ENCODE measurements around the gene HTT. TPM values are rescaled to one million over a fixed set of nuclear protein-coding genes. Genes with fewer than 3 reads are reported as not detected.

The HTT gene
- total and polyA plus RNA-seq, 2 of the 13 experiments (the other 11 are each of a cell fraction or from before 2014, with no cell fraction given): 17.5 to 19.5 TPM

DNA sequence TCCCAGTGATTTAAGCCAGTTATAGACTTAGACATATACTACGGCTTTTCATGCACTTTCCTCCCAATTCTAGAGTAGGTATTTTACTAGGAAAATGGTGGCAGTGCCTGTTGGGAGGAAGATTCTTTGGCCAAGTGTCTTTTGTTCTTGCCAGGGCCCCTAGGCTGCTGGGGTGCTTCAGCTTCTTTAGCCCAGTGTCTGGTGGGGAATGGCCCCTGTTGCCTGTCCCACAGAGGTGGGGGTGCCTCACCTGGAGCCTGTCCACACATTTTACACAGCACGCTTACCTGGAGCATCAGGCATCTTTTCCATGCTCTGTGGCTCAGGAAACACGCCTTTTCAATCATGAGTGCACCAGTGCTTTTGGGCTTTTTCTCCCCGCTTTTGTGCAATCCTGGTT is 141.3 kb downstream of the HTT start:
- TF ChIP-seq ARNTL (CRISPR knock-in tag; IDR thresholded peaks at IDR 0.05) (no peak), HMG20B (CRISPR knock-in tag; conservative IDR thresholded peaks at IDR 0.05) (no peak)
- in situ Hi-C loops (cut with HindIII; ENCODE audit: extremely low pct_ligation_motif_present, low pct_unique_long_range_greater_than_20kb): no loop called here
- no peak for ATAC-seq
- H3K4me1 ChIP-seq (ENCODE audit: insufficient read depth, low read length): peaks cover 15% of the 10 kb centered on the region
- WGBS (ENCODE audit: low lambda C conversion rate): 93% methylated on average over 4 of the region's 4 CpGs
- ChIA-PET POLR2A (no interaction called here), CTCF (ENCODE audit: low intra/inter-chr PET ratio, low total read pairs) (no interaction called here)
- H3K9ac ChIP-seq (ENCODE audit: insufficient read depth, low read depth, low read length): no peak overlapping the region
- intact Hi-C loops (cut with micrococcal nuclease; ENCODE audit: unreplicated experiment): no loop called here
- no peaks in the 10 kb centered on the region for H3K79me2 ChIP-seq (ENCODE audit: insufficient read depth, low read length)
- H3K27ac ChIP-seq (ENCODE audit: extremely low read length, insufficient read depth, low read length): no peak overlapping the region
- no peak overlapping the region for H3K4me2 ChIP-seq (ENCODE audit: low read depth, low read length)
- H2AFZ ChIP-seq (ENCODE audit: low read length): no peak overlapping the region
- FAIRE-seq: no peak
- no peaks in the 10 kb centered on the region for H3K27me3 ChIP-seq (ENCODE audit: control insufficient read depth in 1 of 2, insufficient read depth in 2 of 2, low read length in 2 of 2)
- H3K4me3 ChIP-seq (replicated peaks in 1 of 3; ENCODE audit: insufficient read depth in 1 of 3, low read depth in 2 of 3, low read length in 3 of 3): no peak overlapping the region
- BruUV-seq (replicated peaks): no TSS peak
- H4K20me1 ChIP-seq (ENCODE audit: insufficient read depth, low read length): no peaks in the 10 kb centered on the region
- H3K36me3 ChIP-seq (replicated peaks in 1 of 2; ENCODE audit: control insufficient read depth in 1 of 2, insufficient read depth in 2 of 2, low read length in 2 of 2): peaks cover 32 to 82% of the 10 kb centered on the region in 2 experiments
- H3K9me3 ChIP-seq (ENCODE audit: low read length): no peaks in the 10 kb centered on the region
- DNase-seq (ENCODE audit: low spot score): no peak

DNA sequence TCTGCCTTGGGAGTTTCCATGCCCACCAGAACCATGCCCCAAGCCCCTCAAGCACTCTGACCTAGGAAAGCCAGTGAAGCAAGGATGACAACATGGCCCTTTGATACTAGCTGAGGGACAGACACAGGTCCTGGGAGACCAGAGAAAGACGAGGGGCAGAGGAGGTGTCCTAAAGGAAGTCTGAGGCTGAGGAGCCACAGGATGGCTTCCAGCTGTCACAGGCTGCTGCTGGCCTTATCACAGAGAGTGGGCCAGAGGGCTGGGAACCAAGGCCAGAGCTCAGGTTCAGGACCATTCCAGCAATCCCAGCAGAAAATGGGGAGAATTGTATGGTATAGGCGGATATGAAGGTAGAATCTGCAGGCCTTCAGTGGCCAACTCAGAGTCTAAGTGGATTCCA is 142.8 kb downstream of the HTT start:
- Histone ChIP-seq H3K4me1 (ENCODE audit: insufficient read depth, low read length) (peaks cover 14% of the 10 kb centered on the region), H4K20me1 (ENCODE audit: insufficient read depth, low read length) (no peaks in the 10 kb centered on the region), H2AFZ (ENCODE audit: low read length) (no peak overlapping the region), H3K9me3 (ENCODE audit: low read length) (no peaks in the 10 kb centered on the region), H3K4me2 (ENCODE audit: low read depth, low read length) (no peak overlapping the region), H3K79me2 (ENCODE audit: insufficient read depth, low read length) (no peaks in the 10 kb centered on the region), H3K4me3 (replicated peaks in 1 of 3; ENCODE audit: insufficient read depth in 1 of 3, low read depth in 2 of 3, low read length in 3 of 3) (no peak overlapping the region), H3K9ac (ENCODE audit: insufficient read depth, low read depth, low read length) (no peak overlapping the region), H3K36me3 (replicated peaks in 1 of 2; ENCODE audit: control insufficient read depth in 1 of 2, insufficient read depth in 2 of 2, low read length in 2 of 2) (peaks cover 33 to 90% of the 10 kb centered on the region in 2 experiments), H3K27ac (ENCODE audit: extremely low read length, insufficient read depth, low read length) (no peak overlapping the region), H3K27me3 (ENCODE audit: control insufficient read depth in 1 of 2, insufficient read depth in 2 of 2, low read length in 2 of 2) (no peaks in the 10 kb centered on the region)
- in situ Hi-C loops (cut with HindIII; ENCODE audit: extremely low pct_ligation_motif_present, low pct_unique_long_range_greater_than_20kb) (no loop called here), intact Hi-C loops (cut with micrococcal nuclease; ENCODE audit: unreplicated experiment) (no loop called here)
- TF ChIP-seq GTF3A (CRISPR knock-in tag; conservative IDR thresholded peaks at IDR 0.05) (no peak), ZNF33B (CRISPR knock-in tag; IDR thresholded peaks at IDR 0.05) (no peak), SSRP1 (CRISPR knock-in tag; IDR thresholded peaks at IDR 0.05) (no peak), TSC22D2 (CRISPR knock-in tag; IDR thresholded peaks at IDR 0.05; ENCODE audit: borderline replicate concordance) (no peak), IKZF4 (CRISPR knock-in tag; IDR thresholded peaks at IDR 0.05; ENCODE audit: borderline replicate concordance, low read depth, not compliant biosample characterization) (no peak)
- TF ChIP-seq, protein P1, sequence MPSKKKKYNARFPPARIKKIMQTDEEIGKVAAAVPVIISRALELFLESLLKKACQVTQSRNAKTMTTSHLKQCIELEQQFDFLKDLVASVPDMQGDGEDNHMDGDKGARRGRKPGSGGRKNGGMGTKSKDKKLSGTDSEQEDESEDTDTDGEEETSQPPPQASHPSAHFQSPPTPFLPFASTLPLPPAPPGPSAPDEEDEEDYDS (CRISPR knock-in tag; IDR thresholded peaks at IDR 0.05): no peak
- TF ChIP-seq, protein P2, sequence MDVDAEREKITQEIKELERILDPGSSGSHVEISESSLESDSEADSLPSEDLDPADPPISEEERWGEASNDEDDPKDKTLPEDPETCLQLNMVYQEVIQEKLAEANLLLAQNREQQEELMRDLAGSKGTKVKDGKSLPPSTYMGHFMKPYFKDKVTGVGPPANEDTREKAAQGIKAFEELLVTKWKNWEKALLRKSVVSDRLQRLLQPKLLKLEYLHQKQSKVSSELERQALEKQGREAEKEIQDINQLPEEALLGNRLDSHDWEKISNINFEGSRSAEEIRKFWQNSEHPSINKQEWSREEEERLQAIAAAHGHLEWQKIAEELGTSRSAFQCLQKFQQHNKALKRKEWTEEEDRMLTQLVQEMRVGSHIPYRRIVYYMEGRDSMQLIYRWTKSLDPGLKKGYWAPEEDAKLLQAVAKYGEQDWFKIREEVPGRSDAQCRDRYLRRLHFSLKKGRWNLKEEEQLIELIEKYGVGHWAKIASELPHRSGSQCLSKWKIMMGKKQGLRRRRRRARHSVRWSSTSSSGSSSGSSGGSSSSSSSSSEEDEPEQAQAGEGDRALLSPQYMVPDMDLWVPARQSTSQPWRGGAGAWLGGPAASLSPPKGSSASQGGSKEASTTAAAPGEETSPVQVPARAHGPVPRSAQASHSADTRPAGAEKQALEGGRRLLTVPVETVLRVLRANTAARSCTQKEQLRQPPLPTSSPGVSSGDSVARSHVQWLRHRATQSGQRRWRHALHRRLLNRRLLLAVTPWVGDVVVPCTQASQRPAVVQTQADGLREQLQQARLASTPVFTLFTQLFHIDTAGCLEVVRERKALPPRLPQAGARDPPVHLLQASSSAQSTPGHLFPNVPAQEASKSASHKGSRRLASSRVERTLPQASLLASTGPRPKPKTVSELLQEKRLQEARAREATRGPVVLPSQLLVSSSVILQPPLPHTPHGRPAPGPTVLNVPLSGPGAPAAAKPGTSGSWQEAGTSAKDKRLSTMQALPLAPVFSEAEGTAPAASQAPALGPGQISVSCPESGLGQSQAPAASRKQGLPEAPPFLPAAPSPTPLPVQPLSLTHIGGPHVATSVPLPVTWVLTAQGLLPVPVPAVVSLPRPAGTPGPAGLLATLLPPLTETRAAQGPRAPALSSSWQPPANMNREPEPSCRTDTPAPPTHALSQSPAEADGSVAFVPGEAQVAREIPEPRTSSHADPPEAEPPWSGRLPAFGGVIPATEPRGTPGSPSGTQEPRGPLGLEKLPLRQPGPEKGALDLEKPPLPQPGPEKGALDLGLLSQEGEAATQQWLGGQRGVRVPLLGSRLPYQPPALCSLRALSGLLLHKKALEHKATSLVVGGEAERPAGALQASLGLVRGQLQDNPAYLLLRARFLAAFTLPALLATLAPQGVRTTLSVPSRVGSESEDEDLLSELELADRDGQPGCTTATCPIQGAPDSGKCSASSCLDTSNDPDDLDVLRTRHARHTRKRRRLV (CRISPR knock-in tag; IDR thresholded peaks at IDR 0.05): no peak
- ChIA-PET POLR2A (no interaction called here), CTCF (ENCODE audit: low intra/inter-chr PET ratio, low total read pairs) (no interaction called here)
- ATAC-seq: no peak
- 78% methylated on average over 2 of the region's 2 CpGs for WGBS (ENCODE audit: low lambda C conversion rate)
- BruUV-seq (replicated peaks): no TSS peak
- FAIRE-seq: no peak
- no peak for DNase-seq (ENCODE audit: low spot score)

Measured in HepG2 (cell line).